GM10266 (cell line): ENCODE measurements around the gene RAB11B.

ENCODE experiments used
- DNase-seq: peaks from one replicate; pipeline ENCODE4 v3.0.0; 2012; ENCODE audit errors: extremely low spot score
- CTCF ChIP-seq: IDR thresholded peaks from 2 replicates; pipeline ENCODE4 v1.5.1; 2012; ENCODE audit warnings: mild to moderate bottlenecking, low read depth; ENCODE audit not compliant: control insufficient read depth, insufficient read depth; ENCODE audit errors: missing control alignments

The RAB11B gene

GRCh38 chr19:8355631-8356402, 34.3 kb upstream of the RAB11B start:
- no peak for TF ChIP-seq CTCF
- DNase-seq = peak; percentile 8

GRCh38 chr19:8357007-8357521, 33.1 kb upstream of the RAB11B start:
- TF ChIP-seq CTCF = no peak
- no peak for DNase-seq

- DNase-seq = no peak
- no peak for TF ChIP-seq CTCF
Observed at GRCh38 chr19:8358948-8359347, 31.2 kb upstream of the RAB11B start.

GRCh38 chr19:8360196-8360595, 30.0 kb upstream of the RAB11B start:
- no peak for TF ChIP-seq CTCF
- no peak for DNase-seq

- DNase-seq = no peak
- no peak for TF ChIP-seq CTCF
Observed at GRCh38 chr19:8361921-8362793, 28.0 kb upstream of the RAB11B start.

- peak; percentile 75 for DNase-seq
- no peak for TF ChIP-seq CTCF
Observed at GRCh38 chr19:8363803-8364771, 26.1 kb upstream of the RAB11B start, which contains the start of gene ANGPTL4. TSS of gene ANGPTL4 (plus strand) at chr19:8364155. CDS start at chr19:8364322, 167 bp downstream.
